GM12891 (cell line): ENCODE results near the gene TRIP4.

Source experiments
- POLR2A ChIP-seq: IDR thresholded peaks from 2 replicates; pipeline ENCODE4 v1.6.1; 2011; ENCODE audit warnings: low read depth, low read length, control low read depth
- POLR2AphosphoS5 ChIP-seq: IDR thresholded peaks from 2 replicates; pipeline ENCODE4 v1.6.1; 2011; ENCODE audit warnings: low read depth, low read length, control low read depth
- SPI1 ChIP-seq: IDR thresholded peaks from 2 replicates; pipeline ENCODE4 v1.6.1; 2011; ENCODE audit warnings: low read depth, low read length, control low read depth
- TAF1 ChIP-seq: IDR thresholded peaks from 2 replicates; pipeline ENCODE4 v1.6.1; 2011; ENCODE audit warnings: low read depth, low read length, control low read depth

GRCh38 chr15:64400583-64400982 lies 12.9 kb downstream of the TRIP4 start:
- TF ChIP-seq POLR2A (no peak), POLR2AphosphoS5 (no peak), TAF1 (no peak), SPI1 (no peak)
